HepG2 (cell line): ENCODE measurements around the gene KLF7. TPM values are rescaled to one million over a fixed set of nuclear protein-coding genes. Genes with fewer than 3 reads are reported as not detected.

Source experiments
- ATAC-seq: fragments of 200-7000 bp; cut with Tn5 transposase; 3 replicates; pipeline ENCODE4 v1.9.1; 2020; ENCODE audit warnings: mild to moderate bottlenecking, moderate library complexity
- BruUV-seq: library from RNA; stranded (reverse); fragments of 400-500 nt; replicated peaks from 2 replicates; lab custom pipeline; 2021; lab: Mats Ljungman, UMichigan
- CTCF ChIA-PET: fragments of 300-600 bp; formaldehyde crosslinking; extraction: SDS; loops from one replicate; lab custom pipeline; 2021; ENCODE audit warnings: low total read pairs, inconsistent platforms, low intra/inter-chr PET ratio; lab: Yijun Ruan, JAX
- POLR2A ChIA-PET: fragments of 350-600 bp; sonication (Branson Sonifier 250); formaldehyde crosslinking; loops from one replicate; lab custom pipeline; 2020; ENCODE audit warnings: antibody characterized with exemption, inconsistent platforms; lab: Yijun Ruan, JAX
- DNase-seq: peaks from one replicate; pipeline ENCODE4 v3.0.0-alpha.2; 2015; ENCODE audit warnings: low spot score
- FAIRE-seq: peaks from 3 replicates; lab custom pipeline; 2011; peaks lifted over from hg19 to GRCh38; lab: Jason Lieb, UNC
- H2AFZ ChIP-seq: one replicate; pipeline ENCODE4 v1.6.1; 2011; ENCODE audit warnings: low read length, inconsistent platforms
- H3K27ac ChIP-seq: fragments of 300-600 bp; 3 replicates; pipeline ENCODE4 v1.8.0; 2011; ENCODE audit warnings: mixed run types, mild to moderate bottlenecking, mixed read lengths, low read length, inconsistent platforms; ENCODE audit not compliant: insufficient read depth; ENCODE audit errors: extremely low read length
- H3K27me3 ChIP-seq, 2 experiments: fragments of 200-600 bp in 1 of 2; 2 replicates in 1 of 2; 3 replicates in 1 of 2; pipeline versions ENCODE4 v1.6.0 to v1.8.0; 2011; ENCODE audit warnings: low read length in 2 of 2, mild to moderate bottlenecking in 2 of 2, moderate library complexity in 2 of 2, inconsistent platforms in 1 of 2; ENCODE audit not compliant: insufficient read depth in 2 of 2, control insufficient read depth in 1 of 2
- H3K36me3 ChIP-seq, 2 experiments: fragments of 200-600 bp in 1 of 2; replicated peaks in 1 of 2; 2 replicates in 1 of 2; 3 replicates in 1 of 2; pipeline versions ENCODE4 v1.5.1 to v1.8.0; 2011; ENCODE audit warnings: low read length in 2 of 2, inconsistent platforms in 1 of 2; ENCODE audit not compliant: insufficient read depth in 2 of 2, control insufficient read depth in 1 of 2
- H3K4me1 ChIP-seq: 2 replicates; pipeline ENCODE4 v1.5.1; 2012; ENCODE audit warnings: low read length, inconsistent platforms; ENCODE audit not compliant: insufficient read depth
- H3K4me2 ChIP-seq: 2 replicates; pipeline ENCODE4 v1.6.0; 2011; ENCODE audit warnings: low read depth, low read length, inconsistent platforms
- H3K4me3 ChIP-seq, 3 experiments: fragments of 200-600 bp in 1 of 3; sonication (generic), shearing (Covaris generic) in 1 of 3; replicated peaks in 1 of 3; 2 replicates each; pipeline ENCODE4 v1.5.1; 2011 to 2016; ENCODE audit warnings: low read length in 3 of 3, inconsistent platforms in 2 of 3, low read depth in 2 of 3, mild to moderate bottlenecking in 2 of 3, control low read depth in 1 of 3, mixed read lengths in 1 of 3; ENCODE audit not compliant: insufficient read depth in 1 of 3
- H3K79me2 ChIP-seq: one replicate; pipeline ENCODE4 v1.6.1; 2011; ENCODE audit warnings: low read length, inconsistent platforms; ENCODE audit not compliant: insufficient read depth
- H3K9ac ChIP-seq: 2 replicates; pipeline ENCODE4 v1.6.0; 2011; ENCODE audit warnings: mild to moderate bottlenecking, low read depth, low read length, inconsistent platforms; ENCODE audit not compliant: insufficient read depth
- H3K9me3 ChIP-seq: 2 replicates; pipeline ENCODE4 v1.5.1; 2012; ENCODE audit warnings: mild to moderate bottlenecking, low read length
- H4K20me1 ChIP-seq: 2 replicates; pipeline ENCODE4 v1.6.0; 2011; ENCODE audit warnings: inconsistent platforms, mild to moderate bottlenecking, low read length, moderate library complexity; ENCODE audit not compliant: insufficient read depth
- AHR ChIP-seq: IDR thresholded peaks from 2 replicates; pipeline ENCODE4 v1.6.1; 2018; ENCODE audit warnings: missing genetic modification reagents, missing compliant biosample characterization
- ELF1 ChIP-seq: sonication (generic); formaldehyde crosslinking; IDR thresholded peaks from 2 replicates; pipeline ENCODE4 v1.4.0; 2020; ENCODE audit warnings: missing genetic modification reagents
- HINFP ChIP-seq: sonication (generic); formaldehyde crosslinking; IDR thresholded peaks from 2 replicates; pipeline ENCODE4 v1.4.0; 2020; ENCODE audit warnings: low read depth, mild to moderate bottlenecking, missing genetic modification reagents
- HNF4A ChIP-seq: sonication (generic); formaldehyde crosslinking; IDR thresholded peaks from 2 replicates; pipeline ENCODE4 v1.4.0; 2020; ENCODE audit warnings: missing genetic modification reagents
- HOXA5 ChIP-seq: sonication (generic); formaldehyde crosslinking; IDR thresholded peaks from 2 replicates; pipeline ENCODE4 v1.4.0; 2020; ENCODE audit warnings: missing genetic modification reagents
- KMT2B ChIP-seq: IDR thresholded peaks from 2 replicates; pipeline ENCODE4 v1.6.1; 2016; ENCODE audit warnings: missing genetic modification reagents, missing compliant biosample characterization
- MNT ChIP-seq: fragments of 450-650 bp; IDR thresholded peaks from 2 replicates; pipeline ENCODE4 v1.6.1; 2016
- PHF20 ChIP-seq: sonication (generic); formaldehyde crosslinking; IDR thresholded peaks from 2 replicates; pipeline ENCODE4 v1.5.0; 2020; ENCODE audit warnings: mild to moderate bottlenecking, missing genetic modification reagents
- POGK ChIP-seq: sonication (generic); formaldehyde crosslinking; conservative IDR thresholded peaks from 2 replicates; pipeline ENCODE4 v1.8.0; 2022; ENCODE audit warnings: mild to moderate bottlenecking, moderate library complexity, missing genetic modification reagents
- PRDM15 ChIP-seq: sonication (generic); formaldehyde crosslinking; IDR thresholded peaks from 2 replicates; pipeline ENCODE4 v1.4.0; 2020; ENCODE audit warnings: missing genetic modification reagents
- SPEN ChIP-seq: sonication (generic); formaldehyde crosslinking; IDR thresholded peaks from 2 replicates; pipeline ENCODE4 v1.5.1; 2020; ENCODE audit warnings: low read depth, mild to moderate bottlenecking, missing genetic modification reagents
- XRCC5 ChIP-seq: fragments of 200-400 bp; formaldehyde crosslinking; optimal IDR thresholded peaks from 2 replicates; pipeline ENCODE3; 2017; ENCODE audit warnings: mild to moderate bottlenecking, low read length
- ZNF121 ChIP-seq: sonication (generic); formaldehyde crosslinking; IDR thresholded peaks from 2 replicates; pipeline ENCODE4 v1.5.0; 2020; ENCODE audit warnings: mild to moderate bottlenecking, missing genetic modification reagents
- ZNF501 ChIP-seq: sonication (generic); formaldehyde crosslinking; IDR thresholded peaks from 2 replicates; pipeline ENCODE4 v1.5.1; 2020; ENCODE audit warnings: mild to moderate bottlenecking, moderate library complexity, missing genetic modification reagents
- ZNF619 ChIP-seq: sonication (generic); formaldehyde crosslinking; IDR thresholded peaks from 2 replicates; pipeline ENCODE4 v1.4.0; 2020; ENCODE audit warnings: mild to moderate bottlenecking, missing genetic modification reagents
- ZNF883 ChIP-seq: sonication (generic); formaldehyde crosslinking; IDR thresholded peaks from 2 replicates; pipeline ENCODE4 v1.5.1; 2020; ENCODE audit warnings: mild to moderate bottlenecking, missing genetic modification reagents; ENCODE audit errors: not compliant biosample characterization
- WGBS: methylation state at CpG from one replicate; pipeline ENCODE4 v1.1.6; 2017; ENCODE audit warnings: low lambda C conversion rate; 5-methylcytosine and 5-hydroxymethylcytosine counted together
- in situ Hi-C: cut with HindIII; loops from 2 replicates; pipeline ENCODE4 v1.10.0; 2017; ENCODE audit warnings: low pct_unique_long_range_greater_than_20kb; ENCODE audit not compliant: extremely low pct_ligation_motif_present
- intact Hi-C: fragments of 100-400 bp; cut with micrococcal nuclease; formaldehyde crosslinking; loops from one replicate; pipeline ENCODE4 v1.10.0; 2022; ENCODE audit not compliant: unreplicated experiment
- polyA plus RNA-seq, 8 experiments: library from polyadenylated mRNA; depleted of rRNA in 3 of 8; stranded (reverse) in 7 of 8; unstranded in 1 of 8; fragments of >200 nt; fragmentation: Illumina TruSeq in 4 of 8; extraction: Trizol in 4 of 8; gene quantifications; 2 replicates each; pipeline versions ENCODE4 v1.2.1 to v1.2.3, GENCODE V29; 2011 to 2016; ENCODE audit warnings: low read depth in 4 of 8, missing spikeins in 1 of 8, mixed read lengths in 1 of 8; ENCODE audit not compliant: insufficient read depth in 1 of 8
- total RNA-seq, 5 experiments: library from RNA; depleted of rRNA; stranded (reverse); fragments of >200 nt; fragmentation: Illumina TruSeq; extraction: Trizol; gene quantifications; 2 replicates each; pipeline ENCODE4 v1.2.3, GENCODE V29; 2016; ENCODE audit warnings: low read depth in 1 of 5

KLF7 gene
- total and polyA plus RNA-seq, 2 of the 13 experiments (the other 11 are each of a cell fraction or from before 2014, with no cell fraction given): 2.6 to 5.4 TPM

GRCh38 chr2:207184768-207185167, 19.0 kb upstream of the KLF7 start (continued):
- TF ChIP-seq HINFP (CRISPR knock-in tag): no peak
- no peak for TF ChIP-seq MNT

GRCh38 chr2:207184348-207184747, 18.6 kb upstream of the KLF7 start:
- Histone ChIP-seq H3K79me2 (no peaks in the 10 kb centered on the region), H3K9ac (no peak overlapping the region), H3K27ac (no peak overlapping the region), H3K36me3 (no peaks in the 10 kb centered on the region), H3K4me2 (no peak overlapping the region), H3K9me3 (no peaks in the 10 kb centered on the region), H3K4me3 (no peak overlapping the region), H4K20me1 (no peaks in the 10 kb centered on the region), H2AFZ (no peak overlapping the region), H3K4me1 (no peaks in the 10 kb centered on the region), H3K27me3 (no peaks in the 10 kb centered on the region)
- DNase-seq (no peak), ATAC-seq (no peak), FAIRE-seq (no peak)
- intact Hi-C loops (no loop called here), in situ Hi-C loops (no loop called here)
- 56% methylated on average over 2 of the region's 2 CpGs for WGBS
- TF ChIP-seq HOXA5 (CRISPR knock-in tag): no peak
- TF ChIP-seq ELF1 (CRISPR knock-in tag): no peak
- no peak for TF ChIP-seq HNF4A
- TF ChIP-seq SPEN (CRISPR knock-in tag): no peak
- TF ChIP-seq ZNF619 (CRISPR knock-in tag): no peak
- TF ChIP-seq AHR (CRISPR knock-in tag): no peak
- TF ChIP-seq PHF20 (CRISPR knock-in tag): no peak
- no peak for TF ChIP-seq ZNF883 (CRISPR knock-in tag)
- no peak for TF ChIP-seq PRDM15 (CRISPR knock-in tag)
- no peak for TF ChIP-seq ZNF501 (CRISPR knock-in tag)
- TF ChIP-seq XRCC5: no peak
- no peak for TF ChIP-seq POGK
- TF ChIP-seq KMT2B (CRISPR knock-in tag): no peak
- no peak for TF ChIP-seq ZNF121 (CRISPR knock-in tag)
- POLR2A ChIA-PET: no interaction called here
- CTCF ChIA-PET: no interaction called here
- BruUV-seq: no TSS peak
